ENCODE data around the gene PRDM2.

GRCh38 chr1:13864760-13865159, 164.8 kb downstream of the PRDM2 start:
- TF ChIP-seq, protein P1, sequence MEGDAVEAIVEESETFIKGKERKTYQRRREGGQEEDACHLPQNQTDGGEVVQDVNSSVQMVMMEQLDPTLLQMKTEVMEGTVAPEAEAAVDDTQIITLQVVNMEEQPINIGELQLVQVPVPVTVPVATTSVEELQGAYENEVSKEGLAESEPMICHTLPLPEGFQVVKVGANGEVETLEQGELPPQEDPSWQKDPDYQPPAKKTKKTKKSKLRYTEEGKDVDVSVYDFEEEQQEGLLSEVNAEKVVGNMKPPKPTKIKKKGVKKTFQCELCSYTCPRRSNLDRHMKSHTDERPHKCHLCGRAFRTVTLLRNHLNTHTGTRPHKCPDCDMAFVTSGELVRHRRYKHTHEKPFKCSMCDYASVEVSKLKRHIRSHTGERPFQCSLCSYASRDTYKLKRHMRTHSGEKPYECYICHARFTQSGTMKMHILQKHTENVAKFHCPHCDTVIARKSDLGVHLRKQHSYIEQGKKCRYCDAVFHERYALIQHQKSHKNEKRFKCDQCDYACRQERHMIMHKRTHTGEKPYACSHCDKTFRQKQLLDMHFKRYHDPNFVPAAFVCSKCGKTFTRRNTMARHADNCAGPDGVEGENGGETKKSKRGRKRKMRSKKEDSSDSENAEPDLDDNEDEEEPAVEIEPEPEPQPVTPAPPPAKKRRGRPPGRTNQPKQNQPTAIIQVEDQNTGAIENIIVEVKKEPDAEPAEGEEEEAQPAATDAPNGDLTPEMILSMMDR (conservative IDR thresholded peaks at IDR 0.05 in 1 of 2, IDR thresholded peaks at IDR 0.05 in 1 of 2; ENCODE audit: low read depth in 1 of 2, low read length in 2 of 2) = no peak
- no peak for TF ChIP-seq EZH2 (IDR thresholded peaks at IDR 0.05; ENCODE audit: low read length, missing control alignments)
